Renal cortex interstitium (tissue), 11 donors: ENCODE results near the gene ERLEC1. TPM values are rescaled to one million over a fixed set of nuclear protein-coding genes. Genes with fewer than 3 reads are reported as not detected.
"Not testable (repeated sequence)": the region's sequence is repeated elsewhere in the genome, so short reads cannot be mapped to it uniquely, and the experiment has no call there.

Experiments used
- DNase-seq, 11 donors: peaks; one replicate each; pipeline ENCODE4 v3.0.0-alpha.2; 2013; ENCODE audit warnings: low read depth in 9 of 11, low spot score in 4 of 11; ENCODE audit errors: extremely low read depth in 1 of 11
- polyA plus RNA-seq, 3 donors: library from polyadenylated mRNA; unstranded; fragments of 120-200 nt; gene quantifications; one replicate each; pipeline ENCODE4 v1.2.1, GENCODE V29; 2013; ENCODE audit not compliant: insufficient read length in 3 of 3

Gene ERLEC1
- polyA plus RNA-seq, 3 donors = 64.1 to 72.0 (median 67.2) TPM

DNA sequence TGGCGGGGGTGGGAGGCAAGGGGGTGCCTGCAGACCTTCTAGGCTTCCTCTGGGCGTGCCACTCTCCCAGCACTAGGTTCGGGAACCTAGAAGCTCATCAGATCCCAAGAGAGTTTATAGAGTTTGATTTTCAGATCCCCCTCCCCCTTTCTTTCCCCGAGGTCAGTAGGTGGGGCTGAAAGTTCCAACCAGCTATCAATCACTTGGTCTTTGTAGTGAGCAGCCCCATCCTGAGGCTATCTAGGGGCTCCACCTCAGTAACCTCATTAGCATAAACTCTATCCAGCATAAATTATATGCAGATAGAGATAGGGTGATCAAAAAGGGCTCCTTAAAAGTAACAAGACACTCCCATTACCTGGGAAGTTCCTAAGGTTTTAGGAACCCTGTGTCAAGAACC is 32.8 kb downstream of the ERLEC1 start:
- DNase-seq = no peak

DNA sequence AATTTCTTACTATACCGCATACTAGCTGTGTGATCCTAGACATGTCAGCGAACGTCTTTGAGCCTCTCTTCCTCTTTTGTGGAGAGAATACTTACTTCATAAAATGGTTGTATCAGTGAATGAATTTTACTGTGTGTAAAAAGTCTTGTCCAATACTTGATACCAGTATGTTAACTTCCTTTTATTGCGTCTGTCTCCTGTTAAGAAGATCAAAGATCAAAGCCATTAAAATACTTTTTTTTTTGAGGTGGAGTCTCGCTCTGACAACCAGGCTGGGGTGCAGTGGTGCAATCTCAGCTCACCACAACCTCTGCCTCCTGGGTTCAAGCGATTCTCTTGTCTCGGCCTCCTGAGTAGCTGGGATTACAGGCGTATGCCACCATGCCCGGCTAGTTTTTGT is 33.2 kb downstream of the ERLEC1 start:
- no peak for DNase-seq

DNA sequence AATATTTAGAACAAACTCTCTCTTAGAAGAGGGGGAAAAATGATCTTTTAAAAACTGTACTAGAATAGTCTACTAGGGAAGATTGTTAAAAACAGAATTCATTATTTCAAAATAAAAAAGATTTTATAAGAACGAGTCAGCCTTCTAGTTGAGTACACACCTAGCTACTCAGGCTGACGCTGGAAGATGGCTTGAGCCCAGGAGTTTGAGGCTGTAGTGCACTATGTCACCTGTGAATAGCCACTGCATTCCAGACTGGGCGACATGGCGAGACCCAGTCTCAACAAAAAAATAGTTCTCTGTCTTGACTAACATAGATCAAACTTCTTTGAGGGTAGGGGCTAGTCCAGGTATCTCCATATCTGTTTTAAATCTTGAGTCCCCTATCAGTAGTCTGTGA is 33.9 kb downstream of the ERLEC1 start:
- no peak for DNase-seq

DNA sequence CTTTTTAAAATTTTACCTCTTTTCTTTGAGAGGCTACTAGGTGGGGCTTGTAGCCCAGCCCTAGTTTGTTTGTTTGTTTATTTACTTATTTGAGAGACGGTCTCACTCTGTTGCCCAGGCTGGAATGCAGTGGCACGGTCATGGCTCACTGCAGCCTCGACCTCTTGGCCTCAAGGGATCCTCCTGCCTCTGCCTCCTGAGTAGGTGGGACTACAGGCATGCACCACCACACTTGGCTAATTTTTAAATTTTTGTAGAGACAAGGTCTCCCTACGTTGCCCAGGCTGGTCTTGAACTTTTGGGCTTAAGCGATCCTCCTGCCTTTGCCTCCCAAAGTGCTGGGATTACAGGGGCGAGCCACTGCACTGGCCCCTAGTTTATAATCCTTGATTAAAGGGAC is 35.0 kb downstream of the ERLEC1 start:
- DNase-seq = no peak

DNA sequence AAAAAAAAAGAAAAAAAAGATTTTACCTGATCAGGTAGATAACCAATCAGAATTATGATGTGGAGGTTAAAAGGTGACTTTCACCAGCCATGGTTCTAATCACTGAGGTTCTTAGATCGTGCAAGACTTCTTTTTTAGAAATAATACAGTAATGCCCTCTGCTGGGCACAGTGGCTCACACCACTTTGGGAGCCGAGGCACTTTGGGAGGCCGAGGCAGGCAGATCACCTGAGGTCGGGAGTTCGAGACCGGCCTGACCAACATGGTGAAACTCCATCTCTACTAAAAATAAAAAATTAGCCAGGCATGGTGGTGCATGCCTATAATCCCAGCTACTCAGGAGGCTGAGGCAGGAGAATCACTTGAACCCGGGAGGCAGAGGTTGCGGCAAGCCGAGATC is 36.8 kb downstream of the ERLEC1 start:
- not testable (repeated sequence) for DNase-seq

DNA sequence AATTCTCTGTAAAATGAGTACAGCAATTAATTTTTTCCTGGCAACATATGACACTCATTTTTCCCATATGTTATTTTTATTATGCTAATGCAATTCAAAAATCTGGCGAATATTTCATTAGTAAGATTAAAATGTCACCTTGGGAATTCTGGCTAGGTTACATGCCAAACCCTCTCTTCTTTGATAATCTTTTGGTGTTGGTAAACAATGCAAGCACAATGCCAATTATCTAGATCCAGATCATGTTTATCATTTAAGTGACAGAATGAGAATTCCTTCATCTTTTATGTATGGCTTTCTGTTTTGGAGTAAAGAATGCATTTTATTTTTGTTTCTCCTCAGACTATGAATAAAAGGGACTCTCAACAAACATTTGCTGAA is 39.2 kb downstream of the ERLEC1 start:
- no peak for DNase-seq

DNA sequence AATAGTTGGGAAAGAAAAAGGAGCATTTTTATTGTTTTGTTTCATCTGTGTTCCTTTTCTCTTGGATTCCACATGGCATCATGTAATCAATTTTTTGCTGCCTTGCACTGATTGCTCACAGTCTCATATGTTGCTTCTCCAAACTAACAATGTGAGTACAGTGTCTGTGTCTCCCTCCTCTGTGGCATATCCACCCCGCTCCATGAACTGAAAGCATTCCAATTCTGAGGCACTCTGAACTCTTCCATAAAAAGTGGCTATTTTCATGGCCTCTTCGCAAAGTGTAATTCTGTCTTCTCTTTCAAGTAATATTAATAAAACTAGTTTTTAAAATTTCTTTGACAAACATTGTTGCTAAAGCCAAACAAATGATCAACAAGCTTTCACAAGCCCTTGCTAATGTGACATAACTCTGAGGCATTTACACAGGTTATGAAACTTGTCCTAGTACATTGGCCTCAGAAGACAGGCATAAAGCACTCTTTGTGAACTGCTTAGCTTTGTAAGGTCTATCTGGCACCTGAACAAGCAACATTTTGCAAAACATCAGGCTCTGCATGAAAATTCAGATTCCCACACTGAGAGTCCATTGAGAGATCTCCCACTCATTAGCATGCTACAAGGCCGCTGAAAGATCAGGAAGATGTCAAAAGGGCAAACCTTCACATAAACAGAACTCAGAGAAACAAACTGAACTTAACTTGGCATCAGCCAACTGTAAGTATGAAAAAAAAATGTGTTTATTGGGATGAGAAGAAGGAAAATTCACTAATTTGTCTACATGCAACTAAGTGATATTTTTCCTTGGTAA is 39.9 kb downstream of the ERLEC1 start:
- no peak for DNase-seq

DNA sequence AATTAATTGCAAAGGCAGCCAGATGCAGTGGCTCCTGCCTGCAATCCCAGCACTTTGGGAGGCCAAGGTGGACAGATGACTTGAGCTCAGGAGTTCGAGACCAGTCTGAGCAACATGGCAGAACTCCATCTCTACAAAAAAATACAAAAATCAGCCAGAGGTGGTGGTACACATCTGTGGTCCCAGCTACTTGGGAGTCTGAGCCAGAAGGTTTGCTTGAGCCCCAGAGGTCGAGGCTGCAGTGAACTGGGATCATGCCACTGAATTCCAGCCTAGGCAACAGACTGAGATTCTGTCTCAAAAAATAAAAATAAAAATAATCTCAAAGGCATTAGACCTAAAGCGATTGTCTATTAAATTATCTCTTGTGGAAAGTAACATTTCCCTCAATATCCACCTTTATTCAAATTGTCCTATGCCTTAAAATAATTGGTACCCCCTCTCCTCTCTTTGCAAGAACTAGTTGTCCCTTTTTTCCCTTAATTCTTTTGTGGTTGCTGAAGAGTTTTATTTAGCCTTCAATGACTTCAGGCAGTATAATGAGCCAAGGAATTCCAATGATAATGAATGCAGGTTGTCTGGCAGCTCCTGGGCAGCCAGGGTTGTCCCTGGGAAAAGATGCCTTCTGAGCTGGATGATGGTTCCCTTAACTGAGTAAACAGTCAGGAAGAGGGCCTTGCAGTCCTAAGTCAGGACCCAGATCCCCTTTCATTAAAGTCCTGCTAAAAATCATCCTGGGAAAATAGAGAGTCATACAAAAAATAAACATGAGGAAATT is 40.7 kb downstream of the ERLEC1 start:
- no peak for DNase-seq

DNA sequence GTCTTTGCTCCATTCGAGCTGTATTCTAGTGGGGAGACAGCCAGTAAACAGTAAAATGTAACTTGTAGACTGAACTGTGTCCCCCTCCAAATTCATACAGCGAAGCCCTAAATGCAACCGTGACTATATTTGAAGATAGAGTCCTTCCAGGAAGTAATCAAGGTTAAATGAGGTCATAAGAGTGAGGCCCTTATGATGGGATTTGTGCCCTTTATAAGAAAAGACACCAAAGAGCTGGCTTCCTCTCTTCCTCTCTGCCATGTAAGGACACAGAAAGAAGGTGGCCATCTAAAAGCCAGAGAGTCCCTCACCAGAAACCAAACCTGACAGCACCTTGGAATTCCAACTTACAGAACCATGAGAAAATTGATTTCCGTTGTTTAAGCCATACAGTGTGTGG is 41.5 kb downstream of the ERLEC1 start:
- DNase-seq = no peak

DNA sequence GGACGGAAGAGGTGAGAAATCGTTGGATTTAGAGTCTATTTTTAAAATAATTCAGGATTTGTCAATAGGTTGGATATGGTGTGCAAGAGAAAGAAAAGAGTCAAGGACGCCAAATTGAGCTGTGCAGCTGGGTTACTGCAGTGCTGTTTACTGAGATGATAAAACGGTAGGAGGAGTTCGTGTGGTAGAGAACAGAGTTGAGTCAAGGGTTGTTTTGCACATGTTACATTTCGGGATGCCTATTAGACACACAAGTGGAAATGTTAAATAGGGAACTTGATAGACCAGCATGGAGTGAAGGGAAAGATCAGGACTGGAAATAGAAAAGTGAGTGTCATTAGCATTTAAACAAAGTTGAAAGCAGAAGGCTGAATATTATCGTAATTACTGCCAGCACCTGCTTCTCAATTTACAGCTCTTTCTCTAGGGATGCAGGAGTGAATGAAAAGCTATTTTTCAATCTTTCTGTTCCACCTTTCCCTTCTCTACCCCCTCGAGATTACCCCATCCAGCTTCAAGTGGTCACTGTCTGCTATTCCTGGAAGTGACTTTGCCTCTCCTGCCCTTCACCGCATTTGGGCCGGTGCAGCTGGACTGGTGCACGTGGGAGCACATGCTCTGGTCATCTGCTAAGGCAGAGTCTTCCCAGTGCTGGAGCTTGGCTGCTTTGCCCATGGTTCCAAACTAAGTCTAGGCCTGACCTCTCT is 42.6 kb downstream of the ERLEC1 start:
- no peak for DNase-seq

DNA sequence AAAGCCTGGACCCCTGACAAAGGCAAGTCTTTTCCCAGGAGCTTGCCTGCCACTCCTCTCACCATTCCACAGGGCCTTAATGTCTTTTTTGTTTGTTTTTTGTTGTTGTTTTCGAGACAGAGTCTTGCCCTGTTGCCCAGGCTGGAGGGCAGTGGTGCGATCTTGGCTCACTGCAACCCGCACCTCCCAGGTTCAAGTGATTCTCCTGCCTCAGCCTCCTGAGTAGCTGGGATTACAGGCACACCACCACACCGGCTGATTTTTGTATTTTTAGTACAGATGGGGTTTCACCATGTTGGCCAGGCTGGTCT is 43.1 kb downstream of the ERLEC1 start:
- not testable (repeated sequence) for DNase-seq

DNA sequence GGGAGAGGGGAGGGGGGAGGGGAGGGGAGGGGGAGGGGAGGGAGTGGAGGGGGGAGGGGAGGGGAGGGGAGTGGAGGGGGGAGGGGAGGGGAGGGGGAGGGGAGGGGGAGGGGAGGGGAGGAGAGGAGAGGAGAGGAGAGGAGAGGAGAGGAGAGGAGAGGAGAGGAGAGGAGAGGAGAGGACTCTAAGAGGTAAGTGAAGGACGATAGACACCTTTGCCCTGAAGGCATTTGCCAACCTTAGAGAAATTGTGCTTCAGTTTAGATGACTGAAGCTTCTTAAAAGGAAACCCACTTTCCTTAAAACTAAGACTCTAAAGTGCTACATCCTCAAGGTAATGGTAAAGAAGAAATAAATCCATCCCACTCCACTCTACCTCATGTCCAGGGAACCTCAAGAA is 53.7 kb downstream of the ERLEC1 start:
- no peak for DNase-seq

DNA sequence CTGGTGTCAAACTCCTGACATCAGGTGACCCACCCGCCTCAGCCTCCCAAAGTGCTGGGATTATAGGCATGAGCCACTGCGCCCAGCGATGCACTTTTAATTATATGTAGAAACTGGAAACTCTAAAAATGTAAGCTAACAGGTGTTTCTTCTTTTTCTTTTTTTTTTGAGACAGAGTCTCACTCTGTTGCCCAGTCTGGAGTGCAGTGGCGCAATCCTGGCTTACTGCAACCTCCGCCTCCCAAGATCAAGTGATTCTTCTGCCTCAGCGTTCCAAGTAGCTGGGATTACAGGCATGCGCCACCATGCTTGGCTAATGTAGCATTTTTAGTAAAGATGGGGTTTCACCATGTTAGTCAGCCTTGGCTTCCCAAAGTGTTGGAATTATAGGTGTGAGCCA is 54.8 kb downstream of the ERLEC1 start:
- DNase-seq = not testable (repeated sequence)

DNA sequence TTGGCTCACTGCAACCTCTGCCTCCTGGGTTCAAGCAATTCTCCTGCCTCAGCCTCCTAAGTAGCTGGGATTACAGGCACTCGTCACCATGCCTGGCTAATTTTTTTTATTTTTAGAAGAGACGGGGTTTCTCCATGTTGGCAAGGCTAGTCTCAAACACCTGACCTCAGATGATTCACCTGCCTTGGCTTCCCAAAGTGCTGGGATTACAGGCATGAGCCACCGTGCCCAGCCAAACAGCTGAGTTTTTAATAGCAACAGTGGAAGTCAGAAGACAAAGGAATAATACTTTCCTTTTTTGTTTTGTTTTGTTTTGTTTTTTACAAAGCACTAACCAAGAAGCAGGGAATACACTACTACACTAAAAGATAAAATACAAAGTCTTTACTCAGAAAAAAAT is 56.0 kb downstream of the ERLEC1 start:
- no peak for DNase-seq

DNA sequence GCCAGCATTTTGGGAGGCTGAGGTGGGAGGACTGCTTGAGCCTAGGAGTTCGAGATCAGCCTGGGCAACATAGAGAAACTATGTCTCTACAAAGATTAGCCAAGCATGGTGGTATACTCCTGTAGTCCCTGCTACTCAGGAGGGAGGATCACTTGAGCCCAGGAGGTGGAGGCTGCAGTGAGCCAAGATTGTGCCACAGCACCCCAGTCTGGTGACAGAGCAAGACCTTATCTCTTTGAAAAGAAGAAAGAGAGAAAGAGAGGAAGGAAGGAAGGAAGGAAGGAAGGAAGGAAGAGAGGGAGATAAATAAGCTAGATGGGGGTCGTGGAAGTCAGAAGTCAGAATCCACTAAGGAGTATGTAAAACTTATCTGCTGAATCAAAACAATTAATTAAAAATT is 56.8 kb downstream of the ERLEC1 start:
- no peak for DNase-seq

DNA sequence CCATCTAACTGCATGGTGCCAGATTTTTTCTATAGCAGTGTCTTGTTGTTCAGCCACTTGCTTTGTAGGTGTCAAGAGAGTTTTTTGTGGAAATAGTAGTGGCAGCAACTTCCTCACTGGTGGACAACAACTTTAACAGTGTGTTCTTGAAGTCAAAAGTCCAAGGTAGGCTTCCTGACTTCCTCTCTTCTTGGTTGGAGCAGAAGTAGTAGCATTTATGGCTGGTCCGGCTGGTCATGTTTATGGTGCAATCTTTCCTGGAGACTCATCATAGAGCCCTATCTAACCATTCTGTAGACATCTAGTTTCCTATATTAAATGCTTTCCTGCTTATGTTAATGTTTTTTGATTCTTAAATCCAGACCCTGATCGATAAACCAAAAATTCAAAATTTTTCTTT is 61.2 kb downstream of the ERLEC1 start:
- no peak for DNase-seq

DNA sequence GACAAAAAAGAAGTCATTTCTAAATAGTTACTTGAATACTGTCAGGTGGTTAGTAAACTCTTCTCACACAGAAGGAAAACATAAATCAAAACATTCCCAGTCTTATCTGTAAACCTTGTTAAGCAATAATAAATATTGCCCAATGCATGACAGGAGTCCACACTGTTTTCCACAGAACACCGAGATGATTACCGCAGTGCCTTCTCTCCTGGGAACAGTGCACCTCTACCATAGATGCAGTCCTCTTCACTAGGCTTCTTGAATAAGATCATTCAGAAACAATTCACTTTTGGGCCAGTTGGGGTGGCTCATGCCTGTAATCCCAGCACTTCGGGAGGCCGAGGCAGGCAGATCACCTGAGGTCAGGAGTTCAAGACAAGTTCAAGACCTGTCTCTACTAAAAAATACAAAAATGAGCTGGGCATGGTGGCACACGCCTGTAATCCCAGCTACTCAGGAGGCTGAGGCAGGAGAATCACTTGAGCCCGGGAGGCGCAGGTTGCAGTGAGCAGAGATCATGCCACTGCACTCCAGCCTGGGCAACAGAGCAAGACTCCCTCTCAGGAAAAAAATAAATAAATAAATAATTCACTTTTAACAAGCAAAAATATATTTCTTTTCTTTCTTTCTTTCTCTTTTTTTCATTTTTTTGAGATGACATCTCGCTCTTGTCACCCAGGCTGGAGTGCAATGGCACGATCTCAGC is 64.4 kb downstream of the ERLEC1 start:
- DNase-seq = not testable (repeated sequence)

DNA sequence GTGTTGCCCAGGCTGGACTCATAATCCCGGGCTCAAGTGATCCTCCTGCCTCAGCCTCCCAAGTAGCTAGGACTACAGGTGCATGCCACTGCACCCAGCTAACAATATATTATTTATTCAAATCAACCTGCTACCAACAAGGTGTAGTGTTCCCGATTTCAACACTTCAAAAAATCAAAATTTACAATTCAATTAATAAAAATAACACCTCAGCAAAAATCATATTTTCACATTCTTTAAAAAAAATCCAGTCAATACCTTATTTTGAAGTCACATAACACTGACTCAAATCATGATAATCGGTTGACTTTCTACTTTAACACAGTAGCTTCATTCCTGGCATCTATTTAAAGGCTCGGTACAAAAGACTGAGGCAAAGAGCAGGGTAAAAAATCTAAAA is 65.7 kb downstream of the ERLEC1 start:
- no peak for DNase-seq

DNA sequence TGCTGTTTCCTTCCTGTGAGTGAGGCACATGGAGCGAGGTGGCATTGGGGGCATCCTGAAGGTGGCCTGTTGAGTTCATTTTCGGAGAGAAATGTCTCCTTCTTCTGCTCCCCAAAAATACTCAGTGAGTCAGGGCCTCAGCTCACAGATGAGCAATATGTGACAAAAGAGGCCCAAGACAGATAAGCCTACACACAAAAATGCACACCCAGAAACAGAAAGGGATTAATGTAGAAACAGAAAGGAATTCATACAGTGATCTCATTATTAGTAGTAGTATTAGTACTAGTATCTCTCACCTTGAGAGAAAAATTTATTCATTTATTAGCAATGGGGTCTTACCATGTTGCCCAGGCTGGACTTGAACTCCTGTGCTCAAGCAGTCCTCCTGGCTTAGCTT is 67.8 kb downstream of the ERLEC1 start:
- no peak for DNase-seq

DNA sequence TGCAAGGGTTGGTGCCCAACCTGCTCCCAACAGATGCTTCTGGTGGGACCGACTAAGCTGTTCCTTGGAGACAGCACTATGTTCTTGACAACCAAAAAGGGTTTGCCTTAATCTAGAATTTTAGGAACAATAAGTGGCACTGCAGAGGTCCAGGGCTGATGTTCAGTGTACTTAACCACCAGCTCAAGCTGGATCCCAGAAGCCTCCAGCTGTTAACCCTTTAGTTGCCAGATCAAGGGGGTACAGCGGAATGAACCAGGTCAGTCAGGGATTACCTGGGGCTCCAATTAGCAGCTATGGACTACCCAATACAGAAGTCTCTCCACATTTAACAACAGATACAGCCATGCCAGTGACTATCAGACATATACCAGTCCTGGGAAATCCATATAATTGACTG is 69.4 kb downstream of the ERLEC1 start:
- no peak for DNase-seq
